Measurements from ENCODE around the gene CCDC88B.

The CCDC88B gene

DNA sequence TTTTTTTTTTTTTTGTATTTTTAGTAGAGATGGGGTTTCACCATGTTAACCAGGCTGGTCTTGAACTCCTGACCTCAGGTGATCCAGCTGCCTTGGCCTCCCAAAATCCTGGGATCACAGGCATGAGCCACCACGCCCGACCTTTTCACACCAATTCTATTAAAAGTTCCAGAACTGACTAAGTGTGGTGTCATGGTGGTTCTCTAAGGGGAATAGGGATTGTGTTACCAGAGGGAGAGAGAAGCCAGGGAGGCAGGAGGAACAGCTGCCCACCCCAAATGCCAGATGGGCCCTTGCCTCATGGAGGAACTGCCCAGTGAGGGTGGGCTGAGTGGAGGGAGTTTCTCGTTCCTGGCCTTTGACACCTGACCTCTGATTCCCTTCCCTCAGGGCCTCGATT is 24.9 kb downstream of the CCDC88B start:
- DNase-seq, result no peak

DNA sequence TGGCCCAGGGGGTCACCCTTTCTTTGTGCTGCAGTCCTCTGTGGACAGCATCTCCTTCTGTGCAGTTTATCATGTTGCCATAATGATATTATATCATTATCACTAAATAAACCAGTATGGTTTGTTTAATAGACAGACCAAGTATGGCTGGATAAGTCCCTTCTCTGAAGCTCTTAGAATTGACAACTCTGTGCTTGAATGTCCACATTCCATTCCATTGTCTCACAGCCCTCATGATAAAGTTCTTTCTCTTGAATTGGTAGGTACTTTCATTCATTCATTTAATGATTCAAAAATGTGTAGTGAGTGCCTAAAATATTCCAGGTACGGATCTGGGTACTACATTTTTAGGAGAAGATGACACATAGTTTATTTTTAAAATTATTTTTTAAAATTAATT is 26.7 kb downstream of the CCDC88B start:
- DNase-seq, result no peak

DNA sequence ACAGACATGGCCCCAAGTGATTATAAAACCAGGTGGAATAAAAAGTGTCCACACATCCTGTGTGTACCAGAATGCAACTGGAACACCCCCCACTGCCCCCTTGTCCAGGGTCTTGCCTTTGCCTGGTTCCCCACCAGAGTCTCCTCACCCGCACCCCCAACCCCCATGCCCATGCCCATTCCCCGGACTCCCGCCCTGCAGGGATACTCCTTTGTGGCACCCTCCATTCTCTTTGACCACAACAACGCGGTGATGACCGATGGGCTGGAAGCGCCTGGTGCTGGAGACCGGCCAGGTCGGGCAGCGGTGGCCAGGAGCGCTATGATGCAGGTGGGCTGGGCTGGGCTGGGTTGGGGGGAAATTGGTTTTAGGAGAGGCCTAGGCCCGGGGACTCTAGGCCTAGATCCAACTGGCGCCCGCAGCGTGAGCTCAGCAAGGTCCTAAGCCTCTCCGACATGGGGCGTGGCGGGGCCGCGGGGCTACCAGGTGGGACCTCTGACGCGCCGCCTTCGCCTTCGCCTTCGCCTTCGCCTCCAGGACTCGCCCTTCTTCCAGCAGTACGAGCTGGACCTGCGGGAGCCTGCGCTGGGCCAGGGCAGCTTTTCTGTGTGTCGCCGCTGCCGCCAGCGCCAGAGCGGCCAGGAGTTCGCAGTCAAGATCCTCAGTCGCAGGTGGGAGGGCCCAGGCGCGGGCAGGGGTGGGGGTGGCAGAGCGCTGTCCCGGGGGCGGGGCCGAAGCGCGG is 28.1 kb downstream of the CCDC88B start:
- DNase-seq, result no peak

DNA sequence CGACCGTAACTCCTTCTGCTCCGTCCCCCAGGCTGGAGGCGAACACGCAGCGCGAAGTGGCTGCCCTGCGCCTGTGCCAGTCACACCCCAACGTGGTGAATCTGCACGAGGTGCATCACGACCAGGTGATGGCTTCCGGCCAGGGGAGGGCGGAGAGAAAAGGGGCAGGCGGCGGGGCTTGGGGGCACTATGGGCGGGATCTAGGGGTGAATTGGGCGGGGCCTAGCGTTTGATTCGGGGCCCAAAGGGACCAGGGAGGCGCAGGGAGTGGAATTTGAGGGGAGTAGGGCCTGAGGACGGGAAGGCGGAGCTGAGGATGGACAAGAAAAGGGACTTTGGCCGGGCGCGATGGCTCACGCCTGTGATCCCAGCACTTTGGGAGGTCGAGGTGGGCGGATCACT is 28.7 kb downstream of the CCDC88B start:
- no peak for DNase-seq

DNA sequence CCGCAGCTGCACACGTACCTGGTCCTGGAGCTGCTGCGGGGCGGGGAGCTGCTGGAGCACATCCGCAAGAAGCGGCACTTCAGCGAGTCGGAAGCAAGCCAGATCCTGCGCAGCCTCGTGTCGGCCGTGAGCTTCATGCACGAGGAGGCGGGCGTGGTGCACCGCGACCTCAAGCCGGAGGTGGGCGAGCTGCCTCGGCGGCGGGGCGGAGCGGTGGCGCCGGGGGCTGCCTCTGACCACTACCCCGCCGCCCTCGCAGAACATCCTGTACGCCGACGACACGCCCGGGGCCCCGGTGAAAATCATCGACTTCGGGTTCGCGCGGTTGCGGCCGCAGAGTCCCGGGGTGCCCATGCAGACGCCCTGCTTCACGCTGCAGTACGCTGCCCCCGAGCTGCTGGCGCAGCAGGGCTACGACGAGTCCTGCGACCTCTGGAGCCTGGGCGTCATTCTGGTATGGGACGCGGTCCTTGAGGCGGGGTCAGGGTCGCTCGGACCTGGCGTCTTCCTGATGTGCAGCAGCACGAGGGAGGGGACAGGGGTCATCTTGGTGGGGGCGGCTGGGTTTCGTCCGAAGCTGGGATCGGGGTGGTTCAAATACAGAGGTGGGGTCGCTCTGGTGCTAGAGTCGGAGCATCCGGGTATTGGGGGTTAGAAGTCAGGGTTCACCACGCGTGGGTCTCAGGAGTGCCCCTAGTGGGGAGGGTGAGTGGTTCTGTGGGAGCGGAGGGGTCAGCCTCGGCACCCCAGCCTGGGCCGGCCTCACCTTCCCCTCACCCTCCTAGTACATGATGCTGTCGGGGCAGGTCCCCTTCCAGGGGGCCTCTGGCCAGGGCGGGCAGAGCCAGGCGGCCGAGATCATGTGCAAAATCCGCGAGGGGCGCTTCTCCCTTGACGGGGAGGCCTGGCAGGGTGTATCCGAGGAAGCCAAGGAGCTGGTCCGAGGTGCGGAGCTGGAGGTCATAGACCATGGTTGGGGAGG is 29.7 kb downstream of the CCDC88B start:
- no peak for DNase-seq

DNA sequence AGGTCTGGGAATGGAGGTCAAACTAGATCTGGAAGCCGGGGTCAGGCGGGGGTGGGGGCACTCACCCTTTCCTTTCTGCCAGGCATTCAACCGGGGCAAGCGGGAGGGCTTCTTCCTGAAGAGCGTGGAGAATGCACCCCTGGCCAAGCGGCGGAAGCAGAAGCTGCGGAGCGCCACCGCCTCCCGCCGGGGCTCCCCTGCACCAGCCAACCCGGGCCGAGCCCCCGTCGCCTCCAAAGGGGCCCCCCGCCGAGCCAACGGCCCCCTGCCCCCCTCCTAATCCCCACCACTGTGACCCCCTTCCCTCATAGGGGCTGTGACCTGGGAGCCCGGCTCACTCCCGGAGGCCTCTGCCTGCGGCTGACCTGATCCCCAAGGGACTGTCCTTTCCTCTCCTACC is 31.2 kb downstream of the CCDC88B start:
- no peak for DNase-seq

DNA sequence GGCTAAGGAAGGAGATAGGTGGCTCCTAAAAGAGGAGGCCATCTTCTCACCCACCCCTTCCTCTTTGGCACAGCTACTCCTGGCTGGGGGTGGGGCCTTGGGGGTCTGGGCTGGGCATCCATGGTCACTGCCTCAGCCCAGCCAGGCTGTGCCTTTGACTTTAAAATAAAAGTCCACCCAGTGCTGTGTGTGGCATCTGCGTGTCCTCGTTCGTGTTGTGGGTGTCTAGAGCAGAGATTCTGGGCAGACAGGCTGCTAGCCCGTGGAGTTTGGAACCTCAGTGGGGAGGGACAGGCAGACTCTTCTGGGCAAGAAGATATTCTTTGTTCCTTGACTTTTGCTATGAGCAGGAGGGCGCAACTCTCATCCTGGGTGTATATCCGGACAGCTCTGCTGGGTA is 32.0 kb downstream of the CCDC88B start:
- no peak for DNase-seq

DNA sequence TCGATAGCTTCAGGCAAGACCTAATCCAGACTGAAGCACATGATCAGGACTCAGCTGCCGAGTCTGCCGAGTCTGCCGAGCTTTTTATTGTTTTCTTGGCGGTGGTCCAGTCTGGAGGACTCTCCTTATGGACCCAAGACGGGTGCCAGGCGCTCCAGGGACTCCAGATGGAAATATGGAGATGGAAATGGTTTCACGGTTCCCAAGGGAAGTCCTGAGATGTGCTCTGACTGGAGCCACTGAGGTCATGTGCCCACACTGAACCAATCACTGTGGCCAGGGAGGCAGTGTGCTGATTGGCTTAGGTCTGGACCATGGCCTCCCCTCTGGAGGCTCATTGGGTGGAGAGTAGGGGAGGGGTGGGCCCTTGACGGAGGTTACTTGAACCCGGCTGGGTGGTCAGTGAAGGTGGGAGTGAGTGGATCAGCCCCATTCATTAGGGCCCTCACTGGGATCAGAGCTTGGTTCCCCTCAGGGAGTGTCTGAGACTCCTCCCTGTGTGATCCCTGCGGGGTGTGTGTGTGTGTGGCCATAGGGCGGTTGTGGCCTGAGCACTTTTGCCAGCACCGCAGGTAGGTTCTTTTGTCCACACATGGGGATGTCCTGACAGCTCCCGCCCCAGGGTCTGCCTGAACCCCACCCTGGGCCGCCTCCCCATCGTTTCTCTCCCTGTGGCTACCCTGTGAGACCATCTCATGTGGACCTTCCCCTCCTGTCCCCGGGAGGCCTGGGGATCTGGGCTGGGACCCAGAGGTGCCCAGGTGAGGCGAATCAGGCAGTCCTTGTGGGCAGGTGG is 33.0 kb downstream of the CCDC88B start:
- DNase-seq, result no peak

DNA sequence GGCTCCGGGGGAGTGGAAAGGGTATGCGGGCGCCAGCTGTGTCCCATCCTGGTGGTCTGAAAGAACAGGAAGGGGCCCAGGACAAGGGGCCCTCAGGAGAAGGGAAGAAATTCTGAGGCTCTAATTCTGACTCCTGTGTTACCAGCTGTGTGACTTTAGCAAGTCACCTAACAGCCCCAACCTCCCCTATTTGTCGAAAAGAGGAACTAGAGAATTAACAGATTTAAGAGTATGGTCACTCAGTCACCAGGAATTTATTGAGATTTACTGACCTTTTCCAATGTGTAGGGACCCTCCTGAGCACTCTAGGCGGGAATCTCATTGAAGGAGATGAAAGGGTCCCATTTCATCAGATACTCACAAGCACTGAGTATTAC is 33.6 kb downstream of the CCDC88B start:
- DNase-seq, result no peak

DNA sequence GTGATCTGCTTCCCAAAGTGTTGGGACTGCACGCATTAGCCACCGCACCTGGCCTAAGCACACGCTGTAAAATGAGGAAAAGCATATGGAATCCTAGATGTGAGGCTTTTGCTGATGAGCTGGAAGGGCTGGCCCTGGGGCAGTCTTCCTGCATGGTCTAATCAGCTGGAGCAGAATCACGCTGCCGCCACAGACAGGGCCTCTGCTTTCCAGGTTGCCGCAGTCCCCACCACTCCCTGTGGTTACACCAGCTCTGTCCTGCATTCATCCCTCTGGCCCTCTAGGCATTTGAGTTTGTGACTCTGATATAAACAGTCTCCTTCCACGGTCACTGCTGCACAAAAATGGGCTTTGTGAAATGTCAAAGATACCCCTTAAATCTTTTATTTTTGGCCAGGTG is 36.1 kb downstream of the CCDC88B start:
- no peak for DNase-seq

DNA sequence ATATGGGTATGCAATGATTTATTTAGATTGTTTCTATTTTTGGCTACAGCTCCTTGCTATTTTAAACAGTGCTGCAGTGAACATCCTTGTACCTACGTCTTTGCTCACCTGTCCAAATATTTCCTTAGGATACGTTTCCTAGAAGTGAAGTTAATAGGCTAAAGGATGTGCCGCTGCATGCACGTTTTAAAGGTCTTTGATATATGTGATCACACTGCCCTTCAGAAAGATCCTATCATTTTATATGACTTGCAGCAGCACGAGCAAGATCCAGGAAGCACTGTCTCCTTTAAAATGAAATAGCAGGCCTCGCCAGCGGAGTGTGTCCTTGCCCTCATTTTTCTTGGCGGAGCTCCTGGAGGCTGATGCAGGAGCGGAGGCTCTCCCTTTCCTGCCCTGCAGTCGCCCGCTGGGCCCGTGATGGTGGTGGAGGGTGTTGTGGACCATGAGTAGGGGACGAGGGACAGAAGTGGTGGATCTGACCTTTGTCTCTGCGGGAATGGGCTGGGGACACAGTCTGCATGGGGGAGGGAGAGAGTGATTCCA is 38.4 kb downstream of the CCDC88B start:
- DNase-seq, result no peak

DNA sequence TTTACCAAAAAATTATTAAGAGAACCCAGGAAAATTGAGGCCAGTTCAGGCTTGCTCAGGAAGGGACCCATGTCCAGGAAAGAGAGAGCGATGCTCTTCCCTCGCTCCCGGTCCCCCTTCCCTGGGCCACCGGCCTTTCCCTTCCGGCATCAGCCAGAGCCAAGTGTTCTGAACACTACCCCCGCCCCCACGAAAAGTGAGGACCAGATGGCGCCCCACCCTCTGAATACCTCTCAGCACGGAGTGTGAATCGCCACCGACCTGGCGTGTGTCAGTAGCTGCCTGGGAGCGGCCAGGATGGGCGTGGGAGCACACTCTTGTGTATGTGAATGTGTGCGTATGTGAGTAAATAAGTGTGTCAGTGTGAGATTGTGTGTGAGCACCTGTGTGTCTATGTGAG is 39.2 kb downstream of the CCDC88B start:
- DNase-seq, result no peak

DNA sequence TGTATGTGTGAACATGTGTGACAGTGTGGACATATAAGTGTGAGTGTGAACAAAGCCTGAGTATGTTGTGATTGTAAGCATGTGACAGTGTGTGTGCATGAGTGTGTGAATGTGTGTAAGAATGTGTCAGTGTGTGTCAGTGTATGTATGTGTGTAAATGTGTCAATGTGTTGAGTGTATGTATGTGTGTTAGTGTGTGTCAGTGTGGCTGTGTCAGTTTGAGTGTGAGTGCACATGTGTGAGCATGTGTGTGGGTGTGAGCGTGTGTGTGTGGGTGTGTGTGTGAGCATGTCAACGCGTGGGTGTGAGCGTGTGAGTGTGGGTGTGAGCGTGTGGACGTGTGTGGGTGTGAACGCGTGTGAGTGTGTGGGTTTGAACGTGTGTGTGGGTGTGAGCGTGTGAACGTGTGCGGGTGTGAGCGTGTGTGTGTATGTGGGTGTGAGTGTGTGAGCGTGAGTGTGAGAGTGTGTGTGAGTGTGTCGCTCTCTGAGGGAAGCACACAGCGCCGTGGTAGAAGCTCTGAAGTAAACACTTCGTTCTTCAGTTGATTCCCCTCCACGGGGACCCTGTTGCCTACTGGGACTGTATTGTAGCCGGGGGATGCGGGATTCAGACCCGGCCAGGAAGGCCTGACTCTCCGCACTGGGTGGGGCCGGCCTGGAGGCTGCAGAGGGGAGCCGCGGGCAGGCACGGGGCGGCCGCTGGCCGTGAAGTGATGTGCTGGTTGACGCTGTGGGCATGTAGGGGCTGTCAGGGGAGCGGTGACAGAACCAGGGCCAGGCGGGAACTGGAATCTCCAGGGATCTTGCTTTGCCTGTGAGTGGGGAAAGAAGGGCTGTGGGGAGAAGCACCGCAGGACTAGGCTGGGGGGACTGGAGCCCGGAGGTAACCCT is 40.1 kb downstream of the CCDC88B start:
- no peak for DNase-seq

DNA sequence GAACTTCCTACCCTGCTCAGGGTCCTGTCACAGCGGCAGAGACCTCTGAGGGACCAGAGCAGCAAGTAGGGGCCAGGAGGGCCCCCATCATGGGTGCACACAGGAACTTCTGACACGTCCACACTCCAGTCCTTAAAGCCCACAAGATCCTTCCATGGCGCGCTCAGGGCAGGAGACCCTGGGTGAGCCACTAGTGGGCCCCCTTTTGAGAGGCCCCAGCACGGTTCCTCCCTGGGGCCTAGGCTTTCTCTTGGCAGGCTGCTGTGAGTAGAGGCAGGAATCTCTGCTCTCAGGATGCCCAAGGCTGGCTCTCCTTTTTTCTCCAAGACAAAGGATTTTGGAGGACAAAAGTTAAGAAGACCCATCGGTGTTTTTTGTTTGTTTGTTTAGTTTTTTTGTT is 41.3 kb downstream of the CCDC88B start:
- no peak for DNase-seq

DNA sequence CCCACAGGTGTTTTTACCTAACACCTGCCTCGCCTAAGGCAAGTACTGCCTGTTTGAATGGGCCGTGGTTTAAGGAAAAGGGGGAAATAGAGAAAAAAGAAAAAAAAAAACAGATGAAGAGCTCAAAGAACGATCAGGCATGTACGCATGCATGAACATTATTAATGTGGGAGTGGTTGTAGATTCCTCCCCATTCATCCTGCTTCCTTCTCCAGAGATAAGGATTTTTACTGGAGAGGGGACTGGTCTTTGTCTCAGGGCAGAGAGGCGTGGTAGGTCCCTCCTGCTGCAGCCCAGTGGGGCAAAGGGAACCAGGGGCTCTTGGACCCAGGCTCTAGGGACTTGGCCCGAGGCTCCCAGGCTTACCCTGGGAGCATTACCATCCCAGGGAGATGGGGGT is 42.0 kb downstream of the CCDC88B start:
- no peak for DNase-seq

DNA sequence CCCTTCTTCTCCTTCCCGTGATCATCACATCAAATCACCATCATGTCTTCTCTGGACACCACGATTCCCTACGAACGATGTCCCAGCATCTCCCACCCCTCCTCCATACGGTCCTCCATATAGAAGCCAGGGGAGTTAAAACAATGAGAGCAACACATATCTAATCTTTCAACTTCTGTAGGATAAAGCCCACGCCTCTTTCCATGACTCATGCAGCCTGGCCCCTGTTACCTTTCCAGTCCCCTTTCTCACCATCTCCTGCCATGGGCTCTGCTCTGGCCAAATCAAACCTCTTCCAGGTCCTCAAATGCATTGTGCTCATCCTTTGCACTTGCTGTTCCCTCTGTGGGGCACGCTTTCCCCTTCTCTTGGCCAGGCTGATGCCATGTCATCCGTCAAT is 42.6 kb downstream of the CCDC88B start:
- DNase-seq, result no peak

DNA sequence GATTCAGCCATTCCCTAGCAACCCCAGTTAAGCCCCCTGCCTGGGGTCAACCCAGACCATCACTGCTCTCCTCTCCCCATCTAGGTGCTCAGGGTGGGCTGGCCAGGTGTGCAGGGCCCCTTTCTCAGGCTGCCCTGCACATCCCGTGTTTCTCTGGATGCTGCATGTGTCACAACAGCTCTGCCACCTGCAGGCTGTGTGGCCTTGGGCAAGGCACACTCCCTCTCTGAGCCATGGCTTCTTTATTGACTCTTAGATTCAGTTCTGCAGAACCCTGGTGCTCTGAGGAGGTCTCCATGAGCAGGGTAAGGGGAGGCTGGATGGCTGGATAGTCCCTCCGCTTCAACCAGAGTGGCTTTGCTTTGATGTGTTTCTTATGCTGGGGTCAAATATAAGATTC is 43.6 kb downstream of the CCDC88B start:
- DNase-seq, result no peak

DNA sequence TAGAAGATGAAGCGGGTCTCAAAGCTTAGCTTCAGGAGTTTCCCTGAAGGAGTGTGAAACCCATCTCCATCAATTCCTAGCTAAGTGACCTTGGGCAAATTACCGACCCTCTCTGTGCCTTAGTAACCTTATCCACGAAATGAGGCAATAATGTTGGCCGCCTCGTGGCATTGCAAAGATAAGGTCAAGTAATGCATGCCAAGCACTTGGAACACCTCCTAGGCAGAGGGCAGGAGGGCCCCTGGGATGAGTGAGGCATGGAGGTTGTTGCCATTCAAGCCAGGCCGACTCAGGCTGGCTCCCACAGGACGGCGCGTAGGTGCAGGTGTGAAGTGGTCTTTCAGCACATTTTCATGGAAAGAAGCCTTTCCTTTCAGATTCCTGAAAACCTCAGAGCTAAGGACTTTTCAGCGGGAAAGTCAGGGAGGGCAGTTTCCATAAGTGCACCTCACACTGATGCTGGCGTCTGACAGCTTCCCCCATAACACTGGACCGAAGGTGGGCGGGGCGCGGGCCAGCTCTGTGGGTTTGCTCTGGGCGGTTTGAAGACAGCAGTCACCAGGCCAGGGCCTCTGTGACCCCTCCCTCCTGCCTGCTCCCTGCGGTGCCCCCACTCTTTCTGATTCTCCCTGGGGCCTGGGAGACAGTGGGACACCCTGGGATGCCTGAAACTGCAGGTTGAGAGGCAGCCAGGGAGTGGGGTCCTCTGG is 44.2 kb downstream of the CCDC88B start:
- no peak for DNase-seq

DNA sequence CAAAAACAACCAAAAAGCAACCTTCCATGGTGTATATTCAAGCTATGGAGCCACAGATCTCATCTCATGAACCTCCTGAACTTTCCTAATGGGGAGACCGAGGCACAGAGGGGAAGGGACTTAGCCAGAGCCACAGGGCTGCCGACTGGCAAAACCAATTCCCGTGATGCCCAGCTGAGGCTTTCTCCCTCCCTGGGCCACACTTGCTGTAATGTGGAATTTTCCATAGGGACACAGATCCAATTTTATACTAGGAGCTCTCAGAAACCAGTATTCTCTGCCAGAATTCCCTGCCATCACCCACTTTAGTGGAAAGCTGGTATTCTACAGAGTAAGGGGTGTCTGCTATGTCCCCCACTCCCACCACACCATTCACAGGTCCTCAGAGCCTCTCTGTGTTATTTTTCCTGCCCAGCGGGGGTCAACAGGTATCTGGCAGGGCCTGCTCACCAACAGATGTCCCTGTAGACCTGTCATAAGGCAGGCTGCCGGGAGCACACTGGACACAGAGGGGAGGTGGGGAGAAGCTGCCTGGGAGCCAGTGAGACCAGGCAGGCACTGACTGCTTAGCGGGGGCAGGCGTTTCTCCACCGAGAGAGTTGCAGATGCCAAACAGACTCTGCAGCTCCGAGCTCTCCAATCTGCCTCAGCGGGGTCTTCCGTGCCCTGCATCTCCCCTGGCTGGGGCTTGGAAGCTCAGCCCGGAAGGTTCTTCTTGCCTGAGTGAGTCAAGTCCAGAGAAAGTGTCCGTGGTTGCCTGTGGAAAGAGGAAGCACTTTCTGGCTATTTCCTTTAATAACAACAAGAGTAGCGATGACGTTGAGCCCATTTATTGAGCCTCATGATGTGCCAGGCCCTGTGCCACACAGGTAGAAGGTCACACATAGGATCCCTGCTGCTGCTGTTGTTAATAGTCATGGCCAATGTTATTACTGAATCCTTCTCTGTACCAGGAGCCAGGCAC is 45.3 kb downstream of the CCDC88B start:
- no peak for DNase-seq

Data from NK-92 treated with Interleukin-12 subunit alpha and Interleukin-12 subunit beta, amount 100 ng/mL, for 24 hours (cell line).